ENCODE results near the gene F8A3. TPM values are rescaled to one million over a fixed set of nuclear protein-coding genes. Genes with fewer than 3 reads are reported as not detected.

The F8A3 gene
- total and polyA plus RNA-seq, 9 of the 15 experiments (the other 6 are each of a cell fraction or from before 2014, with no cell fraction given), result not detected

GRCh38 chrX:155434906-155435743 is 23.3 kb downstream of the F8A3 start (continued):
- no peak for TF ChIP-seq PHTF2 (CRISPR knock-in tag; IDR thresholded peaks at IDR 0.05)
- TF ChIP-seq PYGO2 (tag; IDR thresholded peaks at IDR 0.05), result no peak
- TF ChIP-seq YBX1 (IDR thresholded peaks at IDR 0.05), result no peak
- TF ChIP-seq ZNF707 (CRISPR knock-in tag; conservative IDR thresholded peaks at IDR 0.05), result no peak
- TF ChIP-seq PHB2 (IDR thresholded peaks at IDR 0.05; ENCODE audit: low read depth), result 0 out of 2 replicates have a peak, but pooled peaks have one; percentile 9
- TF ChIP-seq HNRNPLL (IDR thresholded peaks at IDR 0.05; ENCODE audit: low read depth, low read length, poor library complexity, severe bottlenecking), result no peak
- TF ChIP-seq BMI1 (IDR thresholded peaks at IDR 0.05; ENCODE audit: low read length), result no peak
- TF ChIP-seq ZNF24 (IDR thresholded peaks at IDR 0.05), result peak; percentile 53
- peak in 1 of 2 experiments; percentile 73; a peak in 2 of 4 replicates for TF ChIP-seq RCOR1 (IDR thresholded peaks at IDR 0.05; ENCODE audit: borderline replicate concordance in 1 of 2, low read depth in 2 of 2, low read length in 2 of 2)
- no peak for TF ChIP-seq ZFP36 (IDR thresholded peaks at IDR 0.05; ENCODE audit: low read depth, low read length, partially characterized antibody)
- no peak for TF ChIP-seq SRSF1 (IDR thresholded peaks at IDR 0.05; ENCODE audit: low read depth, low read length)
- TF ChIP-seq JUNB (CRISPR knock-in tag; conservative IDR thresholded peaks at IDR 0.05), result no peak
- no peak for TF ChIP-seq DNMT1 (IDR thresholded peaks at IDR 0.05)
- TF ChIP-seq TBP (optimal IDR thresholded peaks at IDR 0.05; ENCODE audit: low read depth, low read length), result no peak
- TF ChIP-seq TEAD4 (IDR thresholded peaks at IDR 0.05; ENCODE audit: low read length), result peak; percentile 89
- TF ChIP-seq TEAD4 (CRISPR knock-in tag; IDR thresholded peaks at IDR 0.05; ENCODE audit: borderline replicate concordance), result no peak
- TF ChIP-seq HEY1 (CRISPR knock-in tag; IDR thresholded peaks at IDR 0.05; ENCODE audit: borderline replicate concordance), result no peak
- TF ChIP-seq ZNF431 (CRISPR knock-in tag; IDR thresholded peaks at IDR 0.05), result no peak
- TF ChIP-seq ZNF445 (CRISPR knock-in tag; IDR thresholded peaks at IDR 0.05; ENCODE audit: low read depth), result no peak
- TF ChIP-seq FOXP4 (CRISPR knock-in tag; IDR thresholded peaks at IDR 0.05; ENCODE audit: borderline replicate concordance), result no peak
- TF ChIP-seq POLR2G (IDR thresholded peaks at IDR 0.05; ENCODE audit: low read depth, low read length), result no peak
- TF ChIP-seq NONO (IDR thresholded peaks at IDR 0.05; ENCODE audit: low read depth in 2 of 2, low read length in 1 of 2), result 0 out of 4 replicates have a peak, but pooled peaks of 1 of the 2 experiments have one; percentile 21
- TF ChIP-seq EGR1 (conservative IDR thresholded peaks at IDR 0.05), result 0 out of 2 replicates have a peak, but pooled peaks have one; percentile 3
- TF ChIP-seq ARID3B (CRISPR knock-in tag; IDR thresholded peaks at IDR 0.05; ENCODE audit: borderline replicate concordance), result no peak
- TF ChIP-seq TFAM (CRISPR knock-in tag; conservative IDR thresholded peaks at IDR 0.05), result no peak
- TF ChIP-seq ZNF785 (CRISPR knock-in tag; IDR thresholded peaks at IDR 0.05), result no peak
